HepG2 (cell line): ENCODE data around the gene YTHDF1. TPM values are rescaled to one million over a fixed set of nuclear protein-coding genes. Genes with fewer than 3 reads are reported as not detected.

Source experiments
- ATAC-seq: fragments of 200-7000 bp; cut with Tn5 transposase; 3 replicates; pipeline ENCODE4 v1.9.1; 2020; ENCODE audit warnings: mild to moderate bottlenecking, moderate library complexity
- BruUV-seq: library from RNA; stranded (reverse); fragments of 400-500 nt; replicated peaks from 2 replicates; lab custom pipeline; 2021; lab: Mats Ljungman, UMichigan
- CTCF ChIA-PET: fragments of 300-600 bp; formaldehyde crosslinking; extraction: SDS; loops from one replicate; lab custom pipeline; 2021; ENCODE audit warnings: low total read pairs, inconsistent platforms, low intra/inter-chr PET ratio; lab: Yijun Ruan, JAX
- POLR2A ChIA-PET: fragments of 350-600 bp; sonication (Branson Sonifier 250); formaldehyde crosslinking; loops from one replicate; lab custom pipeline; 2020; ENCODE audit warnings: antibody characterized with exemption, inconsistent platforms; lab: Yijun Ruan, JAX
- DNase-seq: peaks from one replicate; pipeline ENCODE4 v3.0.0-alpha.2; 2015; ENCODE audit warnings: low spot score
- FAIRE-seq: peaks from 3 replicates; lab custom pipeline; 2011; peaks lifted over from hg19 to GRCh38; lab: Jason Lieb, UNC
- H2AFZ ChIP-seq: one replicate; pipeline ENCODE4 v1.6.1; 2011; ENCODE audit warnings: low read length, inconsistent platforms
- H3K27ac ChIP-seq: fragments of 300-600 bp; 3 replicates; pipeline ENCODE4 v1.8.0; 2011; ENCODE audit warnings: mixed run types, mild to moderate bottlenecking, mixed read lengths, low read length, inconsistent platforms; ENCODE audit not compliant: insufficient read depth; ENCODE audit errors: extremely low read length
- H3K27me3 ChIP-seq, 2 experiments: fragments of 200-600 bp in 1 of 2; 2 replicates in 1 of 2; 3 replicates in 1 of 2; pipeline versions ENCODE4 v1.6.0 to v1.8.0; 2011; ENCODE audit warnings: low read length in 2 of 2, mild to moderate bottlenecking in 2 of 2, moderate library complexity in 2 of 2, inconsistent platforms in 1 of 2; ENCODE audit not compliant: insufficient read depth in 2 of 2, control insufficient read depth in 1 of 2
- H3K36me3 ChIP-seq, 2 experiments: fragments of 200-600 bp in 1 of 2; replicated peaks in 1 of 2; 2 replicates in 1 of 2; 3 replicates in 1 of 2; pipeline versions ENCODE4 v1.5.1 to v1.8.0; 2011; ENCODE audit warnings: low read length in 2 of 2, inconsistent platforms in 1 of 2; ENCODE audit not compliant: insufficient read depth in 2 of 2, control insufficient read depth in 1 of 2
- H3K4me1 ChIP-seq: 2 replicates; pipeline ENCODE4 v1.5.1; 2012; ENCODE audit warnings: low read length, inconsistent platforms; ENCODE audit not compliant: insufficient read depth
- H3K4me2 ChIP-seq: 2 replicates; pipeline ENCODE4 v1.6.0; 2011; ENCODE audit warnings: low read depth, low read length, inconsistent platforms
- H3K4me3 ChIP-seq, 3 experiments: fragments of 200-600 bp in 1 of 3; sonication (generic), shearing (Covaris generic) in 1 of 3; replicated peaks in 1 of 3; 2 replicates each; pipeline ENCODE4 v1.5.1; 2011 to 2016; ENCODE audit warnings: low read length in 3 of 3, inconsistent platforms in 2 of 3, low read depth in 2 of 3, mild to moderate bottlenecking in 2 of 3, control low read depth in 1 of 3, mixed read lengths in 1 of 3; ENCODE audit not compliant: insufficient read depth in 1 of 3
- H3K79me2 ChIP-seq: one replicate; pipeline ENCODE4 v1.6.1; 2011; ENCODE audit warnings: low read length, inconsistent platforms; ENCODE audit not compliant: insufficient read depth
- H3K9ac ChIP-seq: 2 replicates; pipeline ENCODE4 v1.6.0; 2011; ENCODE audit warnings: mild to moderate bottlenecking, low read depth, low read length, inconsistent platforms; ENCODE audit not compliant: insufficient read depth
- H3K9me3 ChIP-seq: 2 replicates; pipeline ENCODE4 v1.5.1; 2012; ENCODE audit warnings: mild to moderate bottlenecking, low read length
- H4K20me1 ChIP-seq: 2 replicates; pipeline ENCODE4 v1.6.0; 2011; ENCODE audit warnings: inconsistent platforms, mild to moderate bottlenecking, low read length, moderate library complexity; ENCODE audit not compliant: insufficient read depth
- AHR ChIP-seq: IDR thresholded peaks from 2 replicates; pipeline ENCODE4 v1.6.1; 2018; ENCODE audit warnings: missing genetic modification reagents, missing compliant biosample characterization
- FOXA3 ChIP-seq: IDR thresholded peaks from 2 replicates; pipeline ENCODE4 v1.6.1; 2016; ENCODE audit warnings: missing genetic modification reagents, missing compliant biosample characterization
- KLF13 ChIP-seq: sonication (generic); formaldehyde crosslinking; IDR thresholded peaks from 2 replicates; pipeline ENCODE4 v1.4.0; 2020; ENCODE audit warnings: mild to moderate bottlenecking, missing genetic modification reagents
- MYNN ChIP-seq: sonication (generic); formaldehyde crosslinking; IDR thresholded peaks from 2 replicates; pipeline ENCODE4 v1.4.0; 2020; ENCODE audit warnings: mild to moderate bottlenecking, low read depth, missing genetic modification reagents
- SMC3 ChIP-seq: IDR thresholded peaks from 2 replicates; pipeline ENCODE4 v1.6.1; 2011; ENCODE audit warnings: low read length, improper control_type of control experiment
- TEAD3 ChIP-seq: optimal IDR thresholded peaks from 2 replicates; pipeline ENCODE3; 2016; ENCODE audit warnings: borderline replicate concordance
- TIGD3 ChIP-seq: sonication (generic); formaldehyde crosslinking; IDR thresholded peaks from 2 replicates; pipeline ENCODE4 v1.5.1; 2020; ENCODE audit warnings: mild to moderate bottlenecking, missing genetic modification reagents, borderline replicate concordance
- UBTF ChIP-seq: sonication (generic); formaldehyde crosslinking; IDR thresholded peaks from 2 replicates; pipeline ENCODE4 v1.4.0; 2020; ENCODE audit warnings: mild to moderate bottlenecking, missing genetic modification reagents
- ZNF160 ChIP-seq: sonication (generic); formaldehyde crosslinking; IDR thresholded peaks from 2 replicates; pipeline ENCODE4 v1.8.0; 2022; ENCODE audit warnings: mild to moderate bottlenecking, inconsistent platforms, missing genetic modification reagents
- ZNF501 ChIP-seq: sonication (generic); formaldehyde crosslinking; IDR thresholded peaks from 2 replicates; pipeline ENCODE4 v1.5.1; 2020; ENCODE audit warnings: mild to moderate bottlenecking, moderate library complexity, missing genetic modification reagents
- WGBS: methylation state at CpG from one replicate; pipeline ENCODE4 v1.1.6; 2017; ENCODE audit warnings: low lambda C conversion rate; 5-methylcytosine and 5-hydroxymethylcytosine counted together
- in situ Hi-C: cut with HindIII; loops from 2 replicates; pipeline ENCODE4 v1.10.0; 2017; ENCODE audit warnings: low pct_unique_long_range_greater_than_20kb; ENCODE audit not compliant: extremely low pct_ligation_motif_present
- intact Hi-C: fragments of 100-400 bp; cut with micrococcal nuclease; formaldehyde crosslinking; loops from one replicate; pipeline ENCODE4 v1.10.0; 2022; ENCODE audit not compliant: unreplicated experiment
- polyA plus RNA-seq, 8 experiments: library from polyadenylated mRNA; depleted of rRNA in 3 of 8; stranded (reverse) in 7 of 8; unstranded in 1 of 8; fragments of >200 nt; fragmentation: Illumina TruSeq in 4 of 8; extraction: Trizol in 4 of 8; gene quantifications; 2 replicates each; pipeline versions ENCODE4 v1.2.1 to v1.2.3, GENCODE V29; 2011 to 2016; ENCODE audit warnings: low read depth in 4 of 8, missing spikeins in 1 of 8, mixed read lengths in 1 of 8; ENCODE audit not compliant: insufficient read depth in 1 of 8
- total RNA-seq, 5 experiments: library from RNA; depleted of rRNA; stranded (reverse); fragments of >200 nt; fragmentation: Illumina TruSeq; extraction: Trizol; gene quantifications; 2 replicates each; pipeline ENCODE4 v1.2.3, GENCODE V29; 2016; ENCODE audit warnings: low read depth in 1 of 5
- TF ChIP-seq, protein P1 (sequence below): sonication (generic); formaldehyde crosslinking; IDR thresholded peaks from 2 replicates; pipeline ENCODE4 v1.5.0; 2020; ENCODE audit warnings: mild to moderate bottlenecking, missing genetic modification reagents
- TF ChIP-seq, protein P2 (sequence below): sonication (generic); formaldehyde crosslinking; IDR thresholded peaks from 2 replicates; pipeline ENCODE4 v1.5.1; 2020; ENCODE audit warnings: mild to moderate bottlenecking, moderate library complexity, missing genetic modification reagents

Gene YTHDF1
- total and polyA plus RNA-seq, 2 of the 13 experiments (the other 11 are each of a cell fraction or from before 2014, with no cell fraction given): 34.5 to 37.7 TPM

DNA sequence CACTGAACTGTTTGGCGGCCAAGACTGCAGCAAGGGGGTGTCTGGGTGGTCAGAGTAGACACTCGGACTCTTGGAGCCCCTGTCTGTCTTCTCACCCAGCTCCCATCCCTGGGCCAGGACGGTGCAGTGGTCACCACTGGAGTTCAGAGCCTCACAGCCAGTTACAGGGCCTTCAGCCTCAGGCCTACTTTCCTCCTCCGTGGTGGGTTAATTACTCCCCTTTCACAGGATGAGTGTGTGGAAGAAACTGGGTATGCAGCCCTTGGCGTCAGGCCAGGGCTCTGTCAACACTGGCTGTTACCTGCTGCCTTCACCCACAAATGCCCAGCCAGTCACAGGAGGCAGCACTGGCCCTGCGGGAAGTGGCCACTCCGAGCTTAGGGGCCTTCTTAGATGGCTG is 1.8 kb upstream of the YTHDF1 start (continued):
- TF ChIP-seq TEAD3 (peak; percentile 49), AHR (CRISPR knock-in tag) (no peak), KLF13 (CRISPR knock-in tag) (0 out of 2 replicates have a peak, but pooled peaks have one; percentile 13), ZNF501 (CRISPR knock-in tag) (peak; percentile 54; the same call in 1 of the 2 replicates), MYNN (CRISPR knock-in tag) (no peak), SMC3 (no peak), ZNF160 (CRISPR knock-in tag) (no peak), FOXA3 (CRISPR knock-in tag) (peak; percentile 43; the same call in 1 of the 2 replicates)
- TF ChIP-seq, protein P1, sequence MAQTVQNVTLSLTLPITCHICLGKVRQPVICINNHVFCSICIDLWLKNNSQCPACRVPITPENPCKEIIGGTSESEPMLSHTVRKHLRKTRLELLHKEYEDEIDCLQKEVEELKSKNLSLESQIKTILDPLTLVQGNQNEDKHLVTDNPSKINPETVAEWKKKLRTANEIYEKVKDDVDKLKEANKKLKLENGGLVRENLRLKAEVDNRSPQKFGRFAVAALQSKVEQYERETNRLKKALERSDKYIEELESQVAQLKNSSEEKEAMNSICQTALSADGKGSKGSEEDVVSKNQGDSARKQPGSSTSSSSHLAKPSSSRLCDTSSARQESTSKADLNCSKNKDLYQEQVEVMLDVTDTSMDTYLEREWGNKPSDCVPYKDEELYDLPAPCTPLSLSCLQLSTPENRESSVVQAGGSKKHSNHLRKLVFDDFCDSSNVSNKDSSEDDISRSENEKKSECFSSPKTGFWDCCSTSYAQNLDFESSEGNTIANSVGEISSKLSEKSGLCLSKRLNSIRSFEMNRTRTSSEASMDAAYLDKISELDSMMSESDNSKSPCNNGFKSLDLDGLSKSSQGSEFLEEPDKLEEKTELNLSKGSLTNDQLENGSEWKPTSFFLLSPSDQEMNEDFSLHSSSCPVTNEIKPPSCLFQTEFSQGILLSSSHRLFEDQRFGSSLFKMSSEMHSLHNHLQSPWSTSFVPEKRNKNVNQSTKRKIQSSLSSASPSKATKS (CRISPR knock-in tag): no peak

DNA sequence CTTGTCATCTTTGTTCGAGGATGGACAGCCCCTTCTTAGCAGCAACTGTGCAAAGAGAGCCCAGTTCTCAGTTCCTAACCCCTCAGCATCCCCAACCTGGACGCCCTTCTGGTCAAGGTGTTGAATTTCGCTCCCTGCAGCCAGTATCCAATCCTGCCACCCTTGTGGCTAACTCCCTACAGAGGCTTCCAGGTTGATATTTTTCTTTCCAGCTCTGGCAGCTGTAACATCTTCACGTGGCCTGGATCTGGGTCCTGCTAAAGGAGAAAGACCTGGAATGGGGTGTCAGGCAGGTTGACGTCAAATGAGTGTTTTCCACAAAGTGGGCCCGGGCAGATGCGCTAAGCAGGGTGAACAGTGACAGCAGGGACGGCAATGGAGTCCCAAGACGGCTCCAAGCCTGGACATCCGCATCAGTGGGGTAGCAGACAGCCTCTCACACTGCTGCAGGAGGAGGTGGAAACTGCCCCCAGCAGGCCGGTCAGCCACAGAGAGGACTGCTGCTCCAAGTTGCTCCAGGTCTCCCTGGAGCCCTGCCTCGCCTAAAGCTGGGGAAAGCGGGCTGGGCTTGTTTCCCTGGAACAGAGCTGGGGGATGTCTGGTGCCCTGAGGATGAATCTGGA is 1.0 kb upstream of the YTHDF1 start:
- H4K20me1 ChIP-seq: peaks cover 34% of the 10 kb centered on the region
- peaks cover 35% of the 10 kb centered on the region for H3K79me2 ChIP-seq
- DNase-seq: no peak
- H3K9ac ChIP-seq: peak overlapping the region; percentile 69
- peaks cover 13 to 30% of the 10 kb centered on the region in 2 experiments for H3K36me3 ChIP-seq
- FAIRE-seq: peak; percentile 44
- peaks cover 21 to 43% of the 10 kb centered on the region in 2 experiments; a peak in 4 of 5 replicates for H3K27me3 ChIP-seq
- 15% methylated on average over 13 of the region's 13 CpGs for WGBS
- intact Hi-C loops: loop anchor here (5.0 kb wide), 1 partner anchor 35 kb away; no protein-coding TSS in a partner anchor
- CTCF ChIA-PET: no interaction called here
- no peak overlapping the region for H3K27ac ChIP-seq
- POLR2A ChIA-PET: interaction anchor here (0.9 to 1.8 kb wide), 3 partner anchors 8 to 425 kb away, joined by 3 to 4 read pairs (median 4); partner anchors contain the start of gene BIRC7
- in situ Hi-C loops: no loop called here
- H3K4me2 ChIP-seq: peak overlapping the region; percentile 84
- H3K9me3 ChIP-seq: no peaks in the 10 kb centered on the region
- peak; percentile 44 for ATAC-seq
- no peak overlapping the region for H2AFZ ChIP-seq
- peak overlapping the region; percentile 48 to 97 (median 74) for H3K4me3 ChIP-seq
- peaks cover 53% of the 10 kb centered on the region for H3K4me1 ChIP-seq
- BruUV-seq: no TSS peak
- TF ChIP-seq, protein P2, sequence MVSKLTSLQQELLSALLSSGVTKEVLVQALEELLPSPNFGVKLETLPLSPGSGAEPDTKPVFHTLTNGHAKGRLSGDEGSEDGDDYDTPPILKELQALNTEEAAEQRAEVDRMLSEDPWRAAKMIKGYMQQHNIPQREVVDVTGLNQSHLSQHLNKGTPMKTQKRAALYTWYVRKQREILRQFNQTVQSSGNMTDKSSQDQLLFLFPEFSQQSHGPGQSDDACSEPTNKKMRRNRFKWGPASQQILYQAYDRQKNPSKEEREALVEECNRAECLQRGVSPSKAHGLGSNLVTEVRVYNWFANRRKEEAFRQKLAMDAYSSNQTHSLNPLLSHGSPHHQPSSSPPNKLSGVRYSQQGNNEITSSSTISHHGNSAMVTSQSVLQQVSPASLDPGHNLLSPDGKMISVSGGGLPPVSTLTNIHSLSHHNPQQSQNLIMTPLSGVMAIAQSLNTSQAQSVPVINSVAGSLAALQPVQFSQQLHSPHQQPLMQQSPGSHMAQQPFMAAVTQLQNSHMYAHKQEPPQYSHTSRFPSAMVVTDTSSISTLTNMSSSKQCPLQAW: 0 out of 2 replicates have a peak, but pooled peaks have one; percentile 5
- TF ChIP-seq UBTF (peak; percentile 5; the same call in 1 of the 2 replicates), TIGD3 (0 out of 2 replicates have a peak, but pooled peaks have one; percentile 14)
